ENCODE results near the gene ST7.

Gene ST7

DNA sequence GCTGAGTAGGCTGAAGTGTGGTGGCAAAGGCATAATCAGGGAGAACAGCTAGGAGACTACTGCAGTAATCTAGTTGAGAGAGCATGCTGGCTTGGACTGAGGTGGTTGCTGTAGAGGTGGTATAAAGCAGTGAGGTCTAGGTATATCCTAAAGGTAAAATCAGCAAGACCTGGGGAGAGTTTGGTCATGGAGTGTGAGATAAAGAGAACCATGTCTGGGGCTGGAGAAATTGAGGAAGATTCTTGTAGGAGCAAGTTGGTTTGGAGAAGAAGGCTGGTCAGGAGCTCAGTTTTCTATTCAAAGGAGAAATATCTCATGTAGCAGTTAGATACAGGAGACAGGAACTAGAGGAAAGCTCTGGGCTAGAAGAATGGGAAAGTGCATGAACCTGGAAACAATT, 32.9 kb upstream of the ST7 start:
- TF ChIP-seq, protein P1, sequence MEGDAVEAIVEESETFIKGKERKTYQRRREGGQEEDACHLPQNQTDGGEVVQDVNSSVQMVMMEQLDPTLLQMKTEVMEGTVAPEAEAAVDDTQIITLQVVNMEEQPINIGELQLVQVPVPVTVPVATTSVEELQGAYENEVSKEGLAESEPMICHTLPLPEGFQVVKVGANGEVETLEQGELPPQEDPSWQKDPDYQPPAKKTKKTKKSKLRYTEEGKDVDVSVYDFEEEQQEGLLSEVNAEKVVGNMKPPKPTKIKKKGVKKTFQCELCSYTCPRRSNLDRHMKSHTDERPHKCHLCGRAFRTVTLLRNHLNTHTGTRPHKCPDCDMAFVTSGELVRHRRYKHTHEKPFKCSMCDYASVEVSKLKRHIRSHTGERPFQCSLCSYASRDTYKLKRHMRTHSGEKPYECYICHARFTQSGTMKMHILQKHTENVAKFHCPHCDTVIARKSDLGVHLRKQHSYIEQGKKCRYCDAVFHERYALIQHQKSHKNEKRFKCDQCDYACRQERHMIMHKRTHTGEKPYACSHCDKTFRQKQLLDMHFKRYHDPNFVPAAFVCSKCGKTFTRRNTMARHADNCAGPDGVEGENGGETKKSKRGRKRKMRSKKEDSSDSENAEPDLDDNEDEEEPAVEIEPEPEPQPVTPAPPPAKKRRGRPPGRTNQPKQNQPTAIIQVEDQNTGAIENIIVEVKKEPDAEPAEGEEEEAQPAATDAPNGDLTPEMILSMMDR (conservative IDR thresholded peaks at IDR 0.05; ENCODE audit: control insufficient read depth, insufficient read depth, low read depth, low read length), result no peak
- H3K4me3 ChIP-seq (ENCODE audit: control insufficient read depth, low read depth, low read length), result no peak overlapping the region
- DNase-seq (ENCODE audit: low read depth), result no peak

DNA sequence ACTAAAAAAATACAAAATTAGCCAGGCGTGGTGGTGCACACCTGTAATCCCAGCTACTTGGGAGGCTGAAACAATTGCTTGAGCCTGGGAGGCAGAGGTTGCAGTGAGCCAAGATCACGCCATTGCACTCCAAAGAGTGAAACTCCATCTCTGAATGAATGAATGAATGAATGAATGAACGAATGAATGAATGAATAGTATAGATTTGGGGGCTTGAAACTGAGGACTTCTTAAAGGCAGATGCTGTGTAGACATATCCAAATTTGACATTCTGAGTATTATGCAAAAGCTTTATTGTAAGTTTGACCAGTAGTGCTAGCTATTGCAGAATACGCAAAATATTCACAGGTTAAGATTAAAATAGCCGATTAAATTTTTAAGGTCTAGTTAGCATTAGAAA, 30.8 kb upstream of the ST7 start:
- TF ChIP-seq, protein P1 (conservative IDR thresholded peaks at IDR 0.05; ENCODE audit: control insufficient read depth, insufficient read depth, low read depth, low read length), result no peak
- H3K4me3 ChIP-seq (ENCODE audit: control insufficient read depth, low read depth, low read length), result no peak overlapping the region
- DNase-seq (ENCODE audit: low read depth), result no peak

DNA sequence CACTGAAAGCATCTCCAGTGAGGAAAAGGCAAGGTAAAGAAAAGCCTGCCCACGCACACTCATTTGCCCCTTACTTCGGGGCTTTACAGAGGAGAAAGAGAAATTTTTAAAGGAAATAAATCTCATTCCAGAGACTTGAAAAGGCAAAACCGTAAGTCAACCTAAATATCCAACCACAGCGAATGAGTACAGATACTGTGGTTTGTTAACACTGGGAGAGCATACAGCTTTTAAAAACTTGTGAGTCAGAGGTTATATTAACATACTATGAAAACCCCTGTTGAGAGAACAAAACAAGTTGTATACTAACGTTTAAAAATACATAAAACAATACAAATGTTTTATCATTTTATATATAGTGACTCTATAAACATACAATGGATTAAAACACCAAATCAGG, 28.6 kb upstream of the ST7 start:
- H3K4me3 ChIP-seq (ENCODE audit: control insufficient read depth, low read depth, low read length), result no peak overlapping the region
- TF ChIP-seq, protein P1 (conservative IDR thresholded peaks at IDR 0.05; ENCODE audit: control insufficient read depth, insufficient read depth, low read depth, low read length), result no peak
- DNase-seq (ENCODE audit: low read depth), result peak; percentile 21

DNA sequence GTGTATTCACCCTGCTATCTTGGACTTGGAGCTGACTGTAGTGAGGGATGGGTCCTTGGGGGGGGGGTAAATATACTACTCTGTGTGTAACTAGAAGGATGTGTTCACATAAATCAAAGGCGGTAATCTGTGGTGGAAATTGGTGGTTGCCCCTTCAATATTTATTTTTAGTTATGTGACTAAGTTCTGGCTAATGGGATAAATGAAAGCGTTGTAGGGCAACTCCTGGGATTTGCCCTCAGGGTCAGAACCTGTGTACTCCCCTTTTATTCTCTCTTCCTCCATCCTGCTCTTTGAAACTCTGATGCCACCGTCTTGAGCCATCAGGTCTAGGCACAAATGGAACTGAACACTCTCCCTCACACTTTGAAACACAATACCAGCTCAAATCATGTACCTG, 24.3 kb upstream of the ST7 start:
- TF ChIP-seq, protein P1 (conservative IDR thresholded peaks at IDR 0.05; ENCODE audit: control insufficient read depth, insufficient read depth, low read depth, low read length), result no peak
- DNase-seq (ENCODE audit: low read depth), result no peak
- no peak overlapping the region for H3K4me3 ChIP-seq (ENCODE audit: control insufficient read depth, low read depth, low read length)

DNA sequence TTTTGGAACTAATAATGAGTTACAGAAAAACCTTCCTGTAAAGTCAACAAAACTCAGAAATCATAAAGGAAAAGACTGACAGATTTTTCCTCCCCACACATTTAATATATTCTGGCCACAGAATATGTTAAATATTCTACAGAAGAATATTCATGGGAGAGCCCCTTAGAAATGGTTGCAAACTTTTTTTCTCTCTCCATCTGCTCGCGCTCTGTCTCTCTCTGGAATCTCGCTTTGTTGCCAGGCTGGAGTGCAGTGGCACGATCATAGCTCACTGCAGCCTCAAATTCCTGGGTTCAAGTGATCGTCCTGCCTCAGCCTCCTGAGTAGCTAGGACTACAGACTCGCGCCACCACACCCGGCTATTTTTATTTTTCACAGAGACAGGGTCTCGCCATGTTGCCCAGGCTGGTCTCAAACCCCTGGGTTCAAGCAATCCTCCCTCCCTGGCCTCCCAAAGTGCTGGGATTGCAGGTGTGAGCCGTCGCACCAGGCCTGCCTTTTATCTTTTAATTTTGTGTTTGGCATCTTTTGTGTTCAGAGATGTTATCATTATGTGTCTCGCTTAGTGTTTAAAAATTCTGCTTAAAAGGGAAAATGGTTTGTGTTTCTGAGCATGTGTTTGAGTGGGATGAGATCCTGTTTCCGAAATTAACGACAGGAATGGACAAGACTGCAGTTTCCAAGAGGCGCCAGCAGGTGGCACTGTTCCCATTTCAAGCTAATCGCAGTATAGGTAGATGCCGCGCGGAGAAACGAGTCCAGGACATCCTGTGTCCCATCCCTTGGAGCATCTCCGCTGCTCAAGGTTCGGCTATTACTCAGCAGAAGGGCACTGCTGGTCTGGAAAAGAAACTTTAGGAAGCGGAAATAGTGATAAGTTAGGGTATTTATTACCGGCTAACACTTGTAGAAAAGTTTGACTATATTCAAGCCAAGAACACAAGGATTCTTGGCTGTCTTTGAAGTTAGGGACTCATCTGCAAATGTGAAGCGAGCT, 23.1 kb upstream of the ST7 start:
- DNase-seq (ENCODE audit: low read depth), result peak; percentile 79
- no peak overlapping the region for H3K4me3 ChIP-seq (ENCODE audit: control insufficient read depth, low read depth, low read length)
- TF ChIP-seq, protein P1 (conservative IDR thresholded peaks at IDR 0.05; ENCODE audit: control insufficient read depth, insufficient read depth, low read depth, low read length), result peak; percentile 96

DNA sequence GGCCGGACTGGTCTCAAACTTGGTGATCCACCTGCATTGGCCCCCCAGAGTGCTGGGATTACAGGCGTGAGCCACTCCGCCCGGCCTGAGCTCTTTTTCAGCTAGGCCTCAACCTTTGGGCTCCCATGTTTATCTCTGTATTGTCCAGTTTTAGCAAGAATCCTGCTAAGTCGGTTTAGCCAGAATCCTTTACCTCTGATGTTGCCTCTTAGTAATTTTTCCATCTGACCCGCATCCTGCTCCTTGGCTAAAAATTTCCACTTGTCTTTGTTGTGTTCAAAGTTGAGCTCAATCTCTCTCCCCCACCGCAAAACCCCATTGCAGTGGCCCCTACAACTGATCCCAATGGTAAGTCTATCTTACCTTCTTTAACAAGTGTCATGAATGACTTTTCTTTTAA, 20.7 kb upstream of the ST7 start:
- no peak overlapping the region for H3K4me3 ChIP-seq (ENCODE audit: control insufficient read depth, low read depth, low read length)
- no peak for DNase-seq (ENCODE audit: low read depth)
- TF ChIP-seq, protein P1 (conservative IDR thresholded peaks at IDR 0.05; ENCODE audit: control insufficient read depth, insufficient read depth, low read depth, low read length), result no peak
